Measurements from ENCODE around the gene TES. TPM values are rescaled to one million over a fixed set of nuclear protein-coding genes. Genes with fewer than 3 reads are reported as not detected.

Gene TES
- total and polyA plus RNA-seq, 2 experiments from 2014 or later: 37.3 to 38.3 TPM

GRCh38 chr7:116290740-116291139, 80.4 kb downstream of the TES start:
- ATAC-seq (peak; percentile 84), DNase-seq (ENCODE audit: low spot score) (peak; percentile 55)
- H3K4me1 ChIP-seq (ENCODE audit: insufficient read depth): no peaks in the 10 kb centered on the region
- H3K4me2 ChIP-seq: no peak overlapping the region
- no peaks in the 10 kb centered on the region for H4K20me1 ChIP-seq (replicated peaks; ENCODE audit: insufficient read depth)
- H2AFZ ChIP-seq: no peak overlapping the region
- no peaks in the 10 kb centered on the region for H3K27me3 ChIP-seq (ENCODE audit: insufficient read depth)
- Mint-ChIP-seq H3K4me1 (no peaks in the 10 kb centered on the region), H3K27ac (no peak overlapping the region; the same call in 1 of the 2 replicates), H3K9me3 (no peaks in the 10 kb centered on the region), H3K4me3 (no peak overlapping the region), H3K27me3 (ENCODE audit: insufficient read depth, low read depth, poor library complexity) (peaks cover 5% of the 10 kb centered on the region), H3K36me3 (ENCODE audit: low read depth) (no peaks in the 10 kb centered on the region)
- no peaks in the 10 kb centered on the region for H3F3A ChIP-seq (replicated peaks; ENCODE audit: low read depth)
- H3K9me2 ChIP-seq (ENCODE audit: insufficient read depth): no peaks in the 10 kb centered on the region
- no peaks in the 10 kb centered on the region for H3K79me2 ChIP-seq (replicated peaks; ENCODE audit: insufficient read depth)
- TF ChIP-seq STAT1 (IDR thresholded peaks at IDR 0.05; ENCODE audit: unreplicated experiment) (no peak), NANOG (IDR thresholded peaks at IDR 0.05; ENCODE audit: borderline replicate concordance) (no peak), REST (IDR thresholded peaks at IDR 0.05; ENCODE audit: unreplicated experiment) (no peak)
- TF ChIP-seq, protein P1, sequence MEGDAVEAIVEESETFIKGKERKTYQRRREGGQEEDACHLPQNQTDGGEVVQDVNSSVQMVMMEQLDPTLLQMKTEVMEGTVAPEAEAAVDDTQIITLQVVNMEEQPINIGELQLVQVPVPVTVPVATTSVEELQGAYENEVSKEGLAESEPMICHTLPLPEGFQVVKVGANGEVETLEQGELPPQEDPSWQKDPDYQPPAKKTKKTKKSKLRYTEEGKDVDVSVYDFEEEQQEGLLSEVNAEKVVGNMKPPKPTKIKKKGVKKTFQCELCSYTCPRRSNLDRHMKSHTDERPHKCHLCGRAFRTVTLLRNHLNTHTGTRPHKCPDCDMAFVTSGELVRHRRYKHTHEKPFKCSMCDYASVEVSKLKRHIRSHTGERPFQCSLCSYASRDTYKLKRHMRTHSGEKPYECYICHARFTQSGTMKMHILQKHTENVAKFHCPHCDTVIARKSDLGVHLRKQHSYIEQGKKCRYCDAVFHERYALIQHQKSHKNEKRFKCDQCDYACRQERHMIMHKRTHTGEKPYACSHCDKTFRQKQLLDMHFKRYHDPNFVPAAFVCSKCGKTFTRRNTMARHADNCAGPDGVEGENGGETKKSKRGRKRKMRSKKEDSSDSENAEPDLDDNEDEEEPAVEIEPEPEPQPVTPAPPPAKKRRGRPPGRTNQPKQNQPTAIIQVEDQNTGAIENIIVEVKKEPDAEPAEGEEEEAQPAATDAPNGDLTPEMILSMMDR (conservative IDR thresholded peaks at IDR 0.05; ENCODE audit: low read depth in 2 of 2): peak in 1 of 2 experiments; percentile 51; a peak in 2 of 4 replicates
- H3K27ac ChIP-seq (ENCODE audit: low read depth): no peak overlapping the region
- no peak overlapping the region for H3K4me3 ChIP-seq
- H3K36me3 ChIP-seq (ENCODE audit: insufficient read depth): no peaks in the 10 kb centered on the region

GRCh38 chr7:116291937-116292336, 81.6 kb downstream of the TES start:
- H3K27ac Mint-ChIP-seq: no peak overlapping the region
- H3K27ac ChIP-seq (ENCODE audit: low read depth): no peak overlapping the region
- H3K9me2 ChIP-seq (ENCODE audit: insufficient read depth): no peaks in the 10 kb centered on the region
- DNase-seq (ENCODE audit: low spot score): no peak
- H3K79me2 ChIP-seq (replicated peaks; ENCODE audit: insufficient read depth): no peaks in the 10 kb centered on the region
- H3K4me3 Mint-ChIP-seq: no peak overlapping the region
- H3F3A ChIP-seq (replicated peaks; ENCODE audit: low read depth): no peaks in the 10 kb centered on the region
- no peaks in the 10 kb centered on the region for H3K36me3 Mint-ChIP-seq (ENCODE audit: low read depth)
- H3K36me3 ChIP-seq (ENCODE audit: insufficient read depth): no peaks in the 10 kb centered on the region
- H4K20me1 ChIP-seq (replicated peaks; ENCODE audit: insufficient read depth): no peaks in the 10 kb centered on the region
- no peaks in the 10 kb centered on the region for H3K27me3 ChIP-seq (ENCODE audit: insufficient read depth)
- no peaks in the 10 kb centered on the region for H3K4me1 Mint-ChIP-seq
- H3K4me1 ChIP-seq (ENCODE audit: insufficient read depth): no peaks in the 10 kb centered on the region
- peaks cover 3% of the 10 kb centered on the region; the same call in 1 of the 3 replicates for H3K9me3 Mint-ChIP-seq
- H3K4me3 ChIP-seq: no peak overlapping the region
- H3K27me3 Mint-ChIP-seq (ENCODE audit: insufficient read depth, low read depth, poor library complexity): peaks cover 5% of the 10 kb centered on the region
- ATAC-seq: no peak
- no peak overlapping the region for H2AFZ ChIP-seq
- no peak overlapping the region for H3K4me2 ChIP-seq
- TF ChIP-seq EZH2phosphoT487 (IDR thresholded peaks at IDR 0.05; ENCODE audit: unreplicated experiment) (no peak), EZH2 (IDR thresholded peaks at IDR 0.05; ENCODE audit: low read depth, unreplicated experiment) (no peak), STAT1 (IDR thresholded peaks at IDR 0.05; ENCODE audit: unreplicated experiment) (no peak), POLR2AphosphoS5 (IDR thresholded peaks at IDR 0.05; ENCODE audit: low read depth) (no peak), ZNF331 (CRISPR knock-in tag; IDR thresholded peaks at IDR 0.05; ENCODE audit: low read depth) (no peak), ZNF462 (CRISPR knock-in tag; IDR thresholded peaks at IDR 0.05) (no peak)
- TF ChIP-seq, protein P2, sequence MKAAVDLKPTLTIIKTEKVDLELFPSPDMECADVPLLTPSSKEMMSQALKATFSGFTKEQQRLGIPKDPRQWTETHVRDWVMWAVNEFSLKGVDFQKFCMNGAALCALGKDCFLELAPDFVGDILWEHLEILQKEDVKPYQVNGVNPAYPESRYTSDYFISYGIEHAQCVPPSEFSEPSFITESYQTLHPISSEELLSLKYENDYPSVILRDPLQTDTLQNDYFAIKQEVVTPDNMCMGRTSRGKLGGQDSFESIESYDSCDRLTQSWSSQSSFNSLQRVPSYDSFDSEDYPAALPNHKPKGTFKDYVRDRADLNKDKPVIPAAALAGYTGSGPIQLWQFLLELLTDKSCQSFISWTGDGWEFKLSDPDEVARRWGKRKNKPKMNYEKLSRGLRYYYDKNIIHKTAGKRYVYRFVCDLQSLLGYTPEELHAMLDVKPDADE (IDR thresholded peaks at IDR 0.05): no peak
